Measurements from ENCODE around the gene TIMM44. TPM values are rescaled to one million over a fixed set of nuclear protein-coding genes. Genes with fewer than 3 reads are reported as not detected.

Gene TIMM44
- total RNA-seq, 1 experiment from 2014 or later, result 72.8 TPM

GRCh38 chr19:7887408-7888144 lies 55.9 kb downstream of the TIMM44 start:
- H3F3A ChIP-seq (ENCODE audit: insufficient read depth, low read depth), result peaks cover 31% of the 10 kb centered on the region
- CTCF ChIA-PET, result interaction anchor here (0.5 to 0.8 kb wide), 3 partner anchors 15 to 434 kb away, joined by 4 to 7 read pairs (median 6); partner anchors contain the start of genes NDUFA7, RPS28 and TIMM44
- H4K20me1 ChIP-seq (ENCODE audit: insufficient read depth), result peaks cover 2% of the 10 kb centered on the region; the same call in 1 of the 2 replicates
- H3K9me2 ChIP-seq (ENCODE audit: insufficient read depth), result no peaks in the 10 kb centered on the region
- DNase-seq, result no peak
- 0 out of 2 replicates have a peak overlapping the region, but pooled peaks have one; percentile 5 for H3K27ac ChIP-seq
- H3K9me3 ChIP-seq (ENCODE audit: insufficient read depth, low read depth), result no peaks in the 10 kb centered on the region
- H3K79me2 ChIP-seq (ENCODE audit: low read depth), result peaks cover 40% of the 10 kb centered on the region
- H3K27me3 ChIP-seq (ENCODE audit: insufficient read depth, low read depth), result no peaks in the 10 kb centered on the region
- H3K4me1 ChIP-seq (replicated peaks; ENCODE audit: insufficient read depth), result peaks cover 19% of the 10 kb centered on the region; the same call in 1 of the 2 replicates
- peak overlapping the region; percentile 82 for H3K4me2 ChIP-seq
- intact Hi-C loops (cut with micrococcal nuclease; ENCODE audit: unreplicated experiment), result loop anchor here (2.0 kb wide), 1 partner anchor 19 kb away; no protein-coding TSS in a partner anchor
- TF ChIP-seq EZH2 (IDR thresholded peaks at IDR 0.05; ENCODE audit: low read depth), result no peak
- TF ChIP-seq, protein P1, sequence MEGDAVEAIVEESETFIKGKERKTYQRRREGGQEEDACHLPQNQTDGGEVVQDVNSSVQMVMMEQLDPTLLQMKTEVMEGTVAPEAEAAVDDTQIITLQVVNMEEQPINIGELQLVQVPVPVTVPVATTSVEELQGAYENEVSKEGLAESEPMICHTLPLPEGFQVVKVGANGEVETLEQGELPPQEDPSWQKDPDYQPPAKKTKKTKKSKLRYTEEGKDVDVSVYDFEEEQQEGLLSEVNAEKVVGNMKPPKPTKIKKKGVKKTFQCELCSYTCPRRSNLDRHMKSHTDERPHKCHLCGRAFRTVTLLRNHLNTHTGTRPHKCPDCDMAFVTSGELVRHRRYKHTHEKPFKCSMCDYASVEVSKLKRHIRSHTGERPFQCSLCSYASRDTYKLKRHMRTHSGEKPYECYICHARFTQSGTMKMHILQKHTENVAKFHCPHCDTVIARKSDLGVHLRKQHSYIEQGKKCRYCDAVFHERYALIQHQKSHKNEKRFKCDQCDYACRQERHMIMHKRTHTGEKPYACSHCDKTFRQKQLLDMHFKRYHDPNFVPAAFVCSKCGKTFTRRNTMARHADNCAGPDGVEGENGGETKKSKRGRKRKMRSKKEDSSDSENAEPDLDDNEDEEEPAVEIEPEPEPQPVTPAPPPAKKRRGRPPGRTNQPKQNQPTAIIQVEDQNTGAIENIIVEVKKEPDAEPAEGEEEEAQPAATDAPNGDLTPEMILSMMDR (conservative IDR thresholded peaks at IDR 0.05), result no peak
- H3K36me3 ChIP-seq (ENCODE audit: low read depth), result no peaks in the 10 kb centered on the region
- peak overlapping the region; percentile 87 for H3K4me3 ChIP-seq
- BruUV-seq (replicated peaks), result TSS peak; percentile 49
- H2AFZ ChIP-seq, result peak overlapping the region; percentile 88
- POLR2A ChIA-PET (ENCODE audit: unreplicated experiment), result interaction anchor here (0.6 kb wide), 1 partner anchor 315 kb away, joined by 3 read pairs; no protein-coding TSS in a partner anchor

DNA sequence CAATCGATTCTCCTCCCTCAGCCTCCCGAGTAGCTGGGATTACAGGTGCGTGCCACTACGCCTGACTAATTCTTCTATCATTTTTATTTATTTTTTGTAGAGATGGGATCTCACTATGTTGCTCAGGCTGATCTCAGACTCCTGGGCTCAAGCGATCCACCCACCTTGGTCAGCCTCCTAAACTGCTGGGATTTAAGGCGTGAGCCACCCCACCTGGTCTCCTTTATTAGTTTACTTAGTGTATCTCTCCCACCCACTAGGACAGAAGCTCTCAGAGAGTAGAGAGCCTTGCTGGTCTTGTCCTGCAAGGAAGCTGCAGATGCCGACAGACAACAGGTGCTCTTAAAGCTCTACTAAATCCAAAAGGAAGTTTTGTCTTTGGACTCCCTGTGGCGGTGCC lies 57.6 kb downstream of the TIMM44 start:
- H3K9me3 ChIP-seq (ENCODE audit: insufficient read depth, low read depth), result no peaks in the 10 kb centered on the region
- peaks cover 23% of the 10 kb centered on the region for H3K79me2 ChIP-seq (ENCODE audit: low read depth)
- no peak overlapping the region for H3K4me2 ChIP-seq
- peaks cover 3% of the 10 kb centered on the region; the same call in 1 of the 2 replicates for H4K20me1 ChIP-seq (ENCODE audit: insufficient read depth)
- no peaks in the 10 kb centered on the region for H3K36me3 ChIP-seq (ENCODE audit: low read depth)
- intact Hi-C loops (cut with micrococcal nuclease; ENCODE audit: unreplicated experiment), result no loop called here
- no peaks in the 10 kb centered on the region for H3K9me2 ChIP-seq (ENCODE audit: insufficient read depth)
- ChIA-PET CTCF (no interaction called here), POLR2A (ENCODE audit: unreplicated experiment) (no interaction called here)
- H3K4me3 ChIP-seq, result no peak overlapping the region
- peaks cover 38% of the 10 kb centered on the region for H3F3A ChIP-seq (ENCODE audit: insufficient read depth, low read depth)
- no peak overlapping the region for H3K27ac ChIP-seq
- H2AFZ ChIP-seq, result no peak overlapping the region
- no TSS peak for BruUV-seq (replicated peaks)
- TF ChIP-seq EZH2 (IDR thresholded peaks at IDR 0.05; ENCODE audit: low read depth), result no peak
- TF ChIP-seq, protein P1 (conservative IDR thresholded peaks at IDR 0.05), result no peak
- peaks cover 19% of the 10 kb centered on the region; the same call in 1 of the 2 replicates for H3K4me1 ChIP-seq (replicated peaks; ENCODE audit: insufficient read depth)
- no peaks in the 10 kb centered on the region for H3K27me3 ChIP-seq (ENCODE audit: insufficient read depth, low read depth)
- no peak for DNase-seq

DNA sequence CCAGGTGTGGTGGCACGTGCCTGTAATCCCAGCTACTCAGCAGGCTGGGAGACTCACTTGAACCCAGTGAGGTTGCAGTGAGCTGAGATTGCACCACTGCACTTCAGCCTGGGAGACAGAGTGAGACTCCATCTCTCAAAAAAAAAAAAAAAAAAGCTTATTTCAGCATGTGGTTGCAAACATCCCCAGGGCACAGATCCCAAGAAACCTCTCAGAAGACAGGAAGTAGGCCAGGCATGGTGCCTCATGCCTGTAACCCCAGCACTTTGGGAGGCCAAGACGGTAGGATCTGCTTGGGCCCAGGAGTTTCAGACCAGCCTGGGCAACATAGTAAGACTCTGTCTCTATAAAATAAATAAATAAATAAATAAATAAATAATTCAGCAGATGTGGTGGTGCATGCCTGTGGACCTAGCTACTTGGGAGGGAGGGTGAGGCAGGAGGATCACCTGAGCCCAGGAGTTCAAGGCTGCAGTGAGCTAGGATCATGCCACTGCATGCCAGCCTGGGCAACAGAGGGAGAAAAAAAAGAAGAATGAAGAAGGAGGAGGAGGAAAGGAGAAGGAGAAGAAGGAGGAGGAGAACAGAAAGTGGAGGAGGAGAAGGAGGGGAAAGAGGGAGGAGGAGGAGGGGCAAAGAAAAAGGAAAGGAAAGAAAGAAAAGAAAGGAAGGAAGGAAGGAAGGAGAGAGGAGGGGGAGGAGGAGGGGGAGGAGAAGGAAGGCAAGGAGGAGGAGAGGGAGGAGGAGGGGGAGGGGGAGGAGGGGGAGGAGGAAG lies 59.5 kb downstream of the TIMM44 start:
- TF ChIP-seq, protein P1 (conservative IDR thresholded peaks at IDR 0.05), result no peak
- no peak for TF ChIP-seq EZH2 (IDR thresholded peaks at IDR 0.05; ENCODE audit: low read depth)
- no peaks in the 10 kb centered on the region for H3K9me2 ChIP-seq (ENCODE audit: insufficient read depth)
- CTCF ChIA-PET, result no interaction called here
- no peak overlapping the region for H3K27ac ChIP-seq
- no peak overlapping the region for H2AFZ ChIP-seq
- intact Hi-C loops (cut with micrococcal nuclease; ENCODE audit: unreplicated experiment), result no loop called here
- BruUV-seq (replicated peaks), result no TSS peak
- H3K4me3 ChIP-seq, result no peak overlapping the region
- DNase-seq, result peak in 1 of 2 experiments; percentile 51
- H3K36me3 ChIP-seq (ENCODE audit: low read depth), result no peaks in the 10 kb centered on the region
- no peaks in the 10 kb centered on the region for H3K27me3 ChIP-seq (ENCODE audit: insufficient read depth, low read depth)
- POLR2A ChIA-PET (ENCODE audit: unreplicated experiment), result no interaction called here
- peaks cover 3% of the 10 kb centered on the region; the same call in 1 of the 2 replicates for H4K20me1 ChIP-seq (ENCODE audit: insufficient read depth)
- no peaks in the 10 kb centered on the region for H3K9me3 ChIP-seq (ENCODE audit: insufficient read depth, low read depth)
- peaks cover 5% of the 10 kb centered on the region for H3K79me2 ChIP-seq (ENCODE audit: low read depth)
- H3F3A ChIP-seq (ENCODE audit: insufficient read depth, low read depth), result peaks cover 38% of the 10 kb centered on the region
- H3K4me1 ChIP-seq (replicated peaks; ENCODE audit: insufficient read depth), result peaks cover 8% of the 10 kb centered on the region; the same call in 1 of the 2 replicates
- H3K4me2 ChIP-seq, result no peak overlapping the region
